OCI-LY3 (cell line): ENCODE data around the gene PROCR.

Experiments
- CTCF ChIP-seq: fragments of 200-600, 300-600 bp; sonication (generic); IDR thresholded peaks from 2 replicates; pipeline ENCODE4 v1.5.1; 2014; ENCODE audit warnings: antibody characterized with exemption, low read length, low read depth
- EZH2phosphoT487 ChIP-seq: fragments of 200-600 bp; shearing (Covaris generic); IDR thresholded peaks from 2 replicates; pipeline ENCODE4 v1.6.1; 2018; ENCODE audit warnings: antibody characterized with exemption, mixed run types, low read depth

DNA sequence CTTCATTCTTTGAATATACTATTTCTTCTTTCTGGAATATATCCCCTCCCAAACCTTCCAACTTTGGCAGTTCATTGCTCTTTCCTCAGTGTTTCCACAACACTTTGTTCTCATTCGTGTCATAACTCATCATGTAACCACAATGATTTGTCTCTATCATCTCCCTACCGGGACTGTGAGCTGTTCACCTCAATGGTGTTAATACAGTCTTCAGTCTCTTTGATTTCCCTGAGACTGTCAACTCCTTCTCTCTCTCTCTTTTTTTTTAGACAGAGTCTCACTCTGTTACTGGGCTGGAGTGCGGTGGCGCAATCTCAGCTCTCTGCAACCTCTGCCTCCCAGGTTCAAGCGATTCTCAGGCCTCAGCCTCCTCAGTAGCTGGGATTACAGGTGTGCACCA, 52.1 kb downstream of the PROCR start:
- TF ChIP-seq CTCF (no peak), EZH2phosphoT487 (no peak)
